Osteoblast (primary cell): ENCODE data around the gene CHAF1A. TPM values are rescaled to one million over a fixed set of nuclear protein-coding genes. Genes with fewer than 3 reads are reported as not detected.

Experiments
- DNase-seq: peaks from one replicate; pipeline ENCODE4 v3.0.0; 2011; ENCODE audit warnings: low spot score, mixed read lengths; ENCODE audit not compliant: insufficient read length; ENCODE audit errors: missing footprints
- H2AFZ ChIP-seq: 2 replicates; pipeline ENCODE4 v1.6.0; 2011; ENCODE audit warnings: mild to moderate bottlenecking, low read length
- H3K27ac ChIP-seq: 2 replicates; pipeline ENCODE4 v1.5.1; 2011; ENCODE audit warnings: mild to moderate bottlenecking, low read depth, low read length, moderate library complexity
- H3K27me3 ChIP-seq: 2 replicates; pipeline ENCODE4 v1.6.0; 2012; ENCODE audit warnings: mild to moderate bottlenecking, control low read depth, inconsistent platforms, low read length, moderate library complexity; ENCODE audit not compliant: insufficient read depth
- H3K36me3 ChIP-seq: 2 replicates; pipeline ENCODE4 v1.5.1; 2011; ENCODE audit warnings: mild to moderate bottlenecking, low read length, control low read depth, moderate library complexity; ENCODE audit not compliant: insufficient read depth
- H3K4me1 ChIP-seq: 2 replicates; pipeline ENCODE4 v1.5.1; 2011; ENCODE audit warnings: mild to moderate bottlenecking, low read length, control low read depth, moderate library complexity; ENCODE audit not compliant: insufficient read depth
- H3K4me2 ChIP-seq: 2 replicates; pipeline ENCODE4 v1.6.0; 2011; ENCODE audit warnings: mild to moderate bottlenecking, low read length; ENCODE audit not compliant: insufficient read depth
- H3K4me3 ChIP-seq: fragments of 200-600 bp; sonication (generic); 3 replicates; pipeline ENCODE4 v1.5.1; 2012; ENCODE audit warnings: mild to moderate bottlenecking, low read length, inconsistent platforms; ENCODE audit not compliant: insufficient read depth
- H3K79me2 ChIP-seq: 2 replicates; pipeline ENCODE4 v1.6.0; 2012; ENCODE audit warnings: mild to moderate bottlenecking, low read length, control low read depth, inconsistent platforms; ENCODE audit not compliant: insufficient read depth
- H3K9me3 ChIP-seq: 2 replicates; pipeline ENCODE4 v1.5.1; 2011; ENCODE audit warnings: low read depth, low read length, control low read depth
- H4K20me1 ChIP-seq: 2 replicates; pipeline ENCODE4 v1.6.0; 2012; ENCODE audit warnings: mild to moderate bottlenecking, low read length, control low read depth; ENCODE audit not compliant: insufficient read depth
- CTCF ChIP-seq: IDR thresholded peaks from 2 replicates; pipeline ENCODE4 v1.5.1; 2011; ENCODE audit warnings: mild to moderate bottlenecking, low read depth, low read length, moderate library complexity; ENCODE audit errors: extremely low read depth
- total RNA-seq: library from RNA; depleted of rRNA; stranded (reverse); fragments of >200 nt; gene quantifications from 2 replicates; pipeline ENCODE4 v1.2.3, GENCODE V29; 2012

Gene CHAF1A
- total RNA-seq, 1 donor: 3.6 TPM

GRCh38 chr19:4386041-4386782, 16.2 kb upstream of the CHAF1A start:
- peak; percentile 36 for TF ChIP-seq CTCF
- Histone ChIP-seq H3K27ac (peak overlapping the region; percentile 69), H3K9me3 (no peaks in the 10 kb centered on the region), H3K27me3 (no peaks in the 10 kb centered on the region), H3K36me3 (peaks cover 23% of the 10 kb centered on the region), H4K20me1 (peaks cover 83% of the 10 kb centered on the region), H3K4me3 (peak overlapping the region; percentile 22), H2AFZ (no peak overlapping the region), H3K79me2 (peaks cover 98% of the 10 kb centered on the region), H3K4me2 (peak overlapping the region; percentile 68), H3K4me1 (peaks cover 30% of the 10 kb centered on the region)
- peak; percentile 94 for DNase-seq

DNA sequence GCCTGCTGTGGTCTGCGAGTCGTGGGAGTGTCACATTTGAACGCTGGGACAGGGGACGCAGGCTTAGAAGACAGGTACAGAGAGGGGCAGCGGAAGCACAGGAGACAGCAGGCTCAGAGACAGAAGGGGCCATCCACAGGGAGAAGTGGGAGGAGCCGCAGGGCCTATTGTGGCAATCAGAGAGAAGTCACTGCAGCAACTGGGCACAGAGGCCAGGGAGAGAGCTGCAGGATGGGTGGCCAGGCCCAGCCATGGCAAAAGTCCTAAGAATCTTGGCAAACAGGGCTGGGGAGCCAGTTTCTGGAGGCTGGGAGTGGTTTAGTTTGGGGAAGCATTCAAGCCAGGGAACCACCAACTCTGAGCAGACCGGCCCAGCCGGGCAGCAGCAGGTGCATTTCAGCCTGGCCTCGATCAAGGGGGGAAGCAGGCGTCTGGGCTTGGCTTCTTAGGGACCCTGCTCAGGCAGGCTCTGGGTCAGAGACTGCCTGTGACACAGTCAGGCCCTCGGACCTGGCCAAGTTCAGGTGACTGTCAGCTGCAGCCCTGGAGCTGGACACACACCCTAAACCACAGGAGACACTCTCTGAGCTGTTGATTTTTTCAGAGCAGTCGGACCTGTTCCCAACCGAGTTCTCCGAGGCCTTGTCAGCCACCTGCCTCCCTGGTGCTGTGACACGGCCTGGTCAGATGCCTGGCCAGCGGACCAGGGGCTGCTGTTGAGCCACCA, 13.9 kb upstream of the CHAF1A start:
- Histone ChIP-seq H2AFZ (no peak overlapping the region), H3K9me3 (no peaks in the 10 kb centered on the region), H3K4me2 (no peak overlapping the region), H3K27ac (no peak overlapping the region), H3K4me1 (peaks cover 44% of the 10 kb centered on the region), H4K20me1 (peaks cover 91% of the 10 kb centered on the region), H3K79me2 (peaks cover 99% of the 10 kb centered on the region), H3K27me3 (no peaks in the 10 kb centered on the region), H3K4me3 (no peak overlapping the region), H3K36me3 (peaks cover 19% of the 10 kb centered on the region)
- no peak for TF ChIP-seq CTCF
- peak; percentile 79 for DNase-seq

GRCh38 chr19:4389064-4389375, 13.4 kb upstream of the CHAF1A start:
- Histone ChIP-seq H3K4me2 (no peak overlapping the region), H3K27ac (no peak overlapping the region), H3K4me1 (peaks cover 47% of the 10 kb centered on the region), H4K20me1 (peaks cover 89% of the 10 kb centered on the region), H3K36me3 (peaks cover 14% of the 10 kb centered on the region), H3K27me3 (no peaks in the 10 kb centered on the region), H3K79me2 (peaks cover 99% of the 10 kb centered on the region), H2AFZ (no peak overlapping the region), H3K9me3 (no peaks in the 10 kb centered on the region), H3K4me3 (no peak overlapping the region)
- no peak for TF ChIP-seq CTCF
- DNase-seq: no peak

- Histone ChIP-seq H3K36me3 (peaks cover 9% of the 10 kb centered on the region), H3K27ac (peak overlapping the region; percentile 41), H3K79me2 (peaks cover 99% of the 10 kb centered on the region), H3K9me3 (no peaks in the 10 kb centered on the region), H3K4me3 (no peak overlapping the region), H3K27me3 (no peaks in the 10 kb centered on the region), H3K4me1 (peaks cover 53% of the 10 kb centered on the region), H4K20me1 (peaks cover 89% of the 10 kb centered on the region), H3K4me2 (no peak overlapping the region), H2AFZ (no peak overlapping the region)
- no peak for DNase-seq
- TF ChIP-seq CTCF: no peak
Observed at GRCh38 chr19:4389511-4390016, 12.9 kb upstream of the CHAF1A start.
